GM19025 (cell line): Measurements from ENCODE around the gene THAP12.

Experiments used
- ATAC-seq: cut with Tn5 transposase; IDR thresholded peaks from one replicate; pipeline ENCODE4 v1.9.1; 2021; ENCODE audit warnings: mild to moderate bottlenecking, low read depth, moderate library complexity; ENCODE audit not compliant: unreplicated experiment

THAP12 gene

DNA sequence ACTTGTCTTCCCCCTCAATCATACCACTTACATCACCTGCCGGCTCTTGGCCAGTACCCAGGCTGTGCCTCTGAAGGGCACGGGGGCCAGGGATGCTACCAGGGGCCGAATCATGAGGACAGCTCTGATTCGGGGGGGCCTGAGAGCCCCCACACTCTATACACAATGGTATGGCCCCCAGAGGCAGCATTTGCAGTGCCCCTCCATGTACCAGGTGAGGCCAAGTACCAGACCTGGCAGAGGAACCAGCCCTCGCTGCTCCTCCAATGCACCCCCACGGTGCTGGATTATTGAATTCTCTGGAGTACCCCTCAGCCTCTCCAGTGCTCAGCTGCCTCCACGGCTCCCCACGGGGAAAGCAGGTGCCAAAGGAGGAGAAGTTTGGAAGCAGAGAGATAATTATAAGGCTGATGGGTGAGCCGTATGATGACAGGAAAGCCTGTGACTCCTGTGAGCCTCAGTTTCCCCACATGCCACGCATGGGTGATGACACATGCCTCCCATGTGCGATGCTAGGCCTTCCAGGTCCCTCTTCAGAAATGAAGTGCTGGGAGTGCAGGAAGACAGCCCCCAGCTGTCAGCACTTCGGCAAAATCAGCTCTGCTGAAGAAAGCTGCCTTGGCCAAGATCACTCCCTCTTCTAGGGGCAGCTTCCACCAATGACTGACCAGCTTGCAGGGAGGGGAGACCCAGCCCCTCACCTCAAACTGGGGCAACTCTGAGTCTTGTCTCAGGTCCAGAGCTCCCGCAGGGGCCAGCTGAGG lies 69.9 kb downstream of the THAP12 start:
- no peak for ATAC-seq

DNA sequence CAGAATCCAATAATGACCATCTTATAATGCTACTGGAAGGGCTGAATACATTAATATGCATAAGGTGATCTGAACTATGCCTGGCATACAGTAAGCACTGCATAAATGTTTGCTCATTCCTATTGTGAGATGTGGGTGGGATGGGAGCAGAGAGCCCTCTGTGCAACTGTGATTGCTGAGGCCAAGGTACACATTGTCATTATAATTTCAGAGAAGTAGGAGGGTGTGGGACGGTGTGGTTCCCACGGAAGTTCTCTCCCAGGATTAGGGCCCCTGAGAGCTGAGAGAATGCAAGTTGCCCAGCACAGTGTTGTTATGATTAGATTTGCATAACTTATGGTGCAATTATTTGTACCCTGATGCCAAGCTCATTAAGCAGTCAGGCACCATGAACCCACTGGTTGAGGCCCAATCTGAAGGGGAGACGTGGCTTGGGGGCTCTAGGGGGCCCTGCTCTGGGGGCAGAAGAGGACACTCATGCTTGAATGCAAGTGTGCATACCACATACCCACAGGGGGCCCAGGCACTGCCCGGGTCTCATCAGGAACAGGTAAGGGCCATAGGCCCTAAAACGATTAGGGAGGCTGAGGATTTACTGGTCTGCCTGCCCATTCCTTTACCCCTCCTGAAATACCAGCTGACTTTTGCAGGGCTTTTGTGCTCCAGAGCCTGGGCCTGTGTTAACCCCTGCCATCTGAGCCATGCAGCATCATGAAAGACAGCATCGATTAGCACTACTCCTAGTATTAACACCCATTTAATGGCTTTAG lies 72.8 kb downstream of the THAP12 start:
- ATAC-seq = no peak

DNA sequence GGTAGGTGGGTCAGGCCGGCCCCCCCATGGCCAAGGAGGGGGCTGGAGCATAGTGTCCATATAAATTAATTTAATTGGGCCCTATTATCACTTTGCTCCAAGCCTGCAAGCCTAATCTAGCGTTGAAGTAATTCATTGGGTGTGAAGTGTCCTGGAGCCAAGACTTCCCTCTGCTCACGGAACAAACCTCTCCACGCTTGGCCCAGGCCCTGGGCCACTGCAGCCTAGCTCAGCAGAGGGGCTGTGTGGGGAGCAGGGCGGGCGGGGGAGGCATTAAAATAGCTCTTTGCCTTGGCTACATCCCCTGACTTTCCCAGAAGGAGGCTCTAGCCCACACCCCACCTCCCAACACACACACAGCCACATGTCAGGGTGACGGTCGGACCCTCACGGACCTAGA lies 73.5 kb downstream of the THAP12 start:
- ATAC-seq = no peak

DNA sequence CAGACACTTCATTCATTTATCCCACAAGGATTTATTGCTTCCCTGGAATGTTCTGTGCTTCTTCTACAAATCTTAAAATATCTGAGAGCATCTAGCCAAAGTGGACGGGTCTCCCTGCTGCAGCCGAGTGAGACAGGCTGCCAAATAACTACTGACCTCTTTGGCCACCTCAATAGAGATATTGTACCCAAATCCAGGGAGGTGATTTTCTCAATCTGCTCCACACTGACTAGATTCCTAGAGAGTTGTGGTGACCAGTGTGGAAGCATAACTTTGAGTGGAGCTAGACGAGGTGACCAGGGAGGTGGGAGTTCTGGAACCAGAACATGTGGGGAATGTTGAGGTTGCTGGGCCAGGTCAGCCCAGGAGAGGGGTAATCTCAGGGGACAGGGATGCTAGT lies 77.5 kb downstream of the THAP12 start:
- ATAC-seq = no peak

DNA sequence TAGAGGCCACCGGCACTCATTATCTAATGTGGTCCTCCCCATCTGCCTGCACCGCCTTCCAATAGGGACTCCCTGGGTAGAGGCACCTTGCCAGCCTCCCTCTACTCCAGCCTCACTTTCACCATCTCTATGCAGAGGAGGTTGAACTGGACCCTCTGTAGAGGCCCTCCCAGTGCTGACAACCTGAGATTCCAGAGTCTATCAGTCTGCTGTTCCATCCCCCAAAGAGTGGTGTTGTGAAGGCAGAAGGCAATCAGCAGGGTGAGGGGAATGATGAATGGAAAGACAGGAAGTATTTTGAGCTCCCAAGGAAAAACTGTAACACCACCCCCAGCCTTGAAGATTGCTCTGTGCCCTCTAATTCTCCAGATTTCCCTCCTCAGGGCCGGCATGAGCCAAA lies 77.9 kb downstream of the THAP12 start:
- ATAC-seq = no peak
